NB4 (cell line): ENCODE data around the gene SH2B3.

Source experiments
- MYC ChIP-seq: IDR thresholded peaks from 2 replicates; pipeline ENCODE4 v1.6.1; 2011; ENCODE audit warnings: low read depth, low read length
- POLR2A ChIP-seq: IDR thresholded peaks from 2 replicates; pipeline ENCODE4 v1.6.1; 2011; ENCODE audit warnings: mild to moderate bottlenecking; ENCODE audit not compliant: insufficient read length; ENCODE audit errors: extremely low read depth
- TF ChIP-seq, protein P1 (sequence below): IDR thresholded peaks from one replicate; pipeline ENCODE4 v1.5.1; 2012; ENCODE audit warnings: low read depth, low read length

DNA sequence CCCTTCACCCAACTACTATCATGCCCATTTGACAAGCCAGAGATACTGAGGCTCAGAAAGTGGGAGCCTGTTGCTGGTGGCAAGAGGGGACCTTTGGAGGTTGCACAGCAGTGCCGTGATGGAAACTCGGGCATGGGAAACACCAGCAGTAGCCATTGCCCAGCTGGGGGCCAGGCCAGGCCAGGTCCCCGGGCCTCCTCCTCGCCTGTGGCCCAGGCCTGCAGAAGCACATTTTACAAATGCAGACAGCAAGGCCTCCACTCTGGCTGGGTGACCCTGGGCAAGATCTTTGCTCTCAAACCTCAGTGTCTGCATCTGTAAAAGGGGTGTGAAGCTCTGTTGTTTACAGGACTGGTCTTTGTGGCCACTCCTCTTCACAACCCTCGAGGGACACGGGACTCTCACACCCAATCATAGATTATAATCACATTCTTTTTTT, 4.5 kb upstream of the SH2B3 start:
- TF ChIP-seq POLR2A (no peak), MYC (no peak)
- TF ChIP-seq, protein P1, sequence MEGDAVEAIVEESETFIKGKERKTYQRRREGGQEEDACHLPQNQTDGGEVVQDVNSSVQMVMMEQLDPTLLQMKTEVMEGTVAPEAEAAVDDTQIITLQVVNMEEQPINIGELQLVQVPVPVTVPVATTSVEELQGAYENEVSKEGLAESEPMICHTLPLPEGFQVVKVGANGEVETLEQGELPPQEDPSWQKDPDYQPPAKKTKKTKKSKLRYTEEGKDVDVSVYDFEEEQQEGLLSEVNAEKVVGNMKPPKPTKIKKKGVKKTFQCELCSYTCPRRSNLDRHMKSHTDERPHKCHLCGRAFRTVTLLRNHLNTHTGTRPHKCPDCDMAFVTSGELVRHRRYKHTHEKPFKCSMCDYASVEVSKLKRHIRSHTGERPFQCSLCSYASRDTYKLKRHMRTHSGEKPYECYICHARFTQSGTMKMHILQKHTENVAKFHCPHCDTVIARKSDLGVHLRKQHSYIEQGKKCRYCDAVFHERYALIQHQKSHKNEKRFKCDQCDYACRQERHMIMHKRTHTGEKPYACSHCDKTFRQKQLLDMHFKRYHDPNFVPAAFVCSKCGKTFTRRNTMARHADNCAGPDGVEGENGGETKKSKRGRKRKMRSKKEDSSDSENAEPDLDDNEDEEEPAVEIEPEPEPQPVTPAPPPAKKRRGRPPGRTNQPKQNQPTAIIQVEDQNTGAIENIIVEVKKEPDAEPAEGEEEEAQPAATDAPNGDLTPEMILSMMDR = no peak
